OCI-LY1 (cell line): ENCODE results near the gene SHTN1.

ENCODE experiments used
- EZH2 ChIP-seq: fragments of 200-600 bp; sonication (generic), shearing (Covaris generic); IDR thresholded peaks from 2 replicates; pipeline ENCODE4 v1.8.0; 2017; ENCODE audit warnings: borderline replicate concordance, mixed run types, mild to moderate bottlenecking, antibody characterized with exemption, low read length, moderate library complexity, mixed read lengths
- TF ChIP-seq, protein P1 (sequence below): fragments of 200-600 bp; sonication (generic), shearing (Covaris generic); IDR thresholded peaks from 2 replicates; pipeline ENCODE4 v1.5.1; 2017; ENCODE audit warnings: mild to moderate bottlenecking, antibody characterized with exemption, low read length, moderate library complexity, mixed read lengths

GRCh38 chr10:117005026-117005526 is at the start of gene SHTN1:
- TF ChIP-seq, protein P1, sequence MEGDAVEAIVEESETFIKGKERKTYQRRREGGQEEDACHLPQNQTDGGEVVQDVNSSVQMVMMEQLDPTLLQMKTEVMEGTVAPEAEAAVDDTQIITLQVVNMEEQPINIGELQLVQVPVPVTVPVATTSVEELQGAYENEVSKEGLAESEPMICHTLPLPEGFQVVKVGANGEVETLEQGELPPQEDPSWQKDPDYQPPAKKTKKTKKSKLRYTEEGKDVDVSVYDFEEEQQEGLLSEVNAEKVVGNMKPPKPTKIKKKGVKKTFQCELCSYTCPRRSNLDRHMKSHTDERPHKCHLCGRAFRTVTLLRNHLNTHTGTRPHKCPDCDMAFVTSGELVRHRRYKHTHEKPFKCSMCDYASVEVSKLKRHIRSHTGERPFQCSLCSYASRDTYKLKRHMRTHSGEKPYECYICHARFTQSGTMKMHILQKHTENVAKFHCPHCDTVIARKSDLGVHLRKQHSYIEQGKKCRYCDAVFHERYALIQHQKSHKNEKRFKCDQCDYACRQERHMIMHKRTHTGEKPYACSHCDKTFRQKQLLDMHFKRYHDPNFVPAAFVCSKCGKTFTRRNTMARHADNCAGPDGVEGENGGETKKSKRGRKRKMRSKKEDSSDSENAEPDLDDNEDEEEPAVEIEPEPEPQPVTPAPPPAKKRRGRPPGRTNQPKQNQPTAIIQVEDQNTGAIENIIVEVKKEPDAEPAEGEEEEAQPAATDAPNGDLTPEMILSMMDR: no peak
- TF ChIP-seq EZH2: no peak
